K562 treated with DMSO at 1 percent for 48 hours (cell line): ENCODE measurements around the gene ETNK2. TPM values are rescaled to one million over a fixed set of nuclear protein-coding genes. Genes with fewer than 3 reads are reported as not detected.

Source experiments
- total RNA-seq: library from RNA; unstranded; fragments of 300-600 nt; gene quantifications from 2 replicates; pipeline ENCODE4 v1.2.3, GENCODE V29; 2022; ENCODE audit warnings: low replicate concordance; ENCODE audit errors: extremely low read depth

The ETNK2 gene
- not detected in 2 replicates for total RNA-seq

GRCh38 chr1:204151552-204152309 lies at the start of gene ETNK2:
Gene ETNK2, minus strand, starts transcription at chr1:204152044. Its CDS starts 192 bp downstream, at chr1:204151852.

GRCh38 chr1:204196068-204196795 lies 44.4 kb upstream of the ETNK2 start, which contains the start of gene KISS1:
Gene KISS1, minus strand, starts transcription at chr1:204196491. Its CDS starts 3,615 bp downstream, at chr1:204192876.

GRCh38 chr1:204166219-204166618 lies 14.4 kb upstream of the ETNK2 start, which contains the start of gene REN:
Gene REN, minus strand, starts transcription at chr1:204166337. Its CDS starts 44 bp downstream, at chr1:204166293.

Other genes starting within 250 kb of the ETNK2 start
- not detected in 2 replicates for gene SOX13, start 78.9 kb downstream of the ETNK2 start, total RNA-seq
- gene REN, start 14.3 kb upstream of the ETNK2 start, total RNA-seq, result not detected in 2 replicates
- not detected in 2 replicates for gene KISS1, start 44.4 kb upstream of the ETNK2 start, total RNA-seq
- not detected in 2 replicates for gene GOLT1A, start 61.9 kb upstream of the ETNK2 start, total RNA-seq
- not detected in 2 replicates for gene PLEKHA6, start 207.9 kb upstream of the ETNK2 start, total RNA-seq